GM21786 (cell line): ENCODE data around the gene XRCC2.
A peak's percentile ranks its signal among the peaks of the same experiment; 100 is the strongest.
"Not testable (repeated sequence)": the region's sequence is repeated elsewhere in the genome, so short reads cannot be mapped to it uniquely, and the experiment has no call there.

Experiments used
- ATAC-seq: cut with Tn5 transposase; IDR thresholded peaks from one replicate; pipeline ENCODE4 v1.9.1; 2021; ENCODE audit not compliant: unreplicated experiment

Gene XRCC2

DNA sequence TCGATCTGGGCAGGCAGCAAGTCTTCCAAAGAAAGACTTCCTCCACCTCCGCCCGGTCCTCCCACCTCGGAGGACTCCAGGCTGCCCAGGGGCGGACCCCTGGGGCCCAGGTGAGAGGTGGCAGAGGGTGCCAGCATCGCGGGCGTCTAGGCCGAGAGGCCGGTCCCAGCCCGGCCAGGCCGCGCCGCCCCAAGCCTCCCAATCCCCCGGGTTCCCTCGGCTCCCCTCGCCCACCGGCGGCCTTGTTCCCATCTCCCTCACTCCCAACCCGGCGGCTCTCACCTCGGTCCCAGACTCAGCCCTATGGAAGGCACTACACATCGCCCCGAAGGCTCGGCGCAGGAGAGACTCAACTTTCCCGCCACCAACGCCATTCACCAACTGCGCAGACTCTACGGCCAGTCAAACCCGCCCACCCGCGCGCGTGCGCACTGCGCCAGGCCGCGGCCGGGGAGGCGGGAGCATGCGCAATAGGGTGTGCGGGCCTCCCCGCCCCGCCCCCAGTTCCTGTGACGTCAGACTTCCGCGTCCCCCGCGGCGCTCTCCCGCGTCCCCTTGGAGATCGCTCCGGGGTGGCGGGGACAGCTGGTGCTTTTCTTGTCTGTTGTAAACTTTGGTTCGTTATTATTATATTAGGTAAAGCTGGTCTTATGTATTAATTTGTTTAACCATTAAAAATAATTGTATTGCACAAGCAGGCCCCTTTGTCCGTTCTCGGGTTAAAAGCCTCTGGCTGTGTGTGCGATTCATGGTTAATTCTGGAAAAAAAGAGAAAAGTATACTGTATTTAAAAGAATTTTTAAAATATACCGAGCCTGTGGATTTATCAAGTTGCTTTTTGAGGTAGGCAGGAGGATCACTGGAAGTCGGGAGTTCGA lies at the start of gene XRCC2:
Gene XRCC2, minus strand, starts transcription at position 383 of the 878 bp plus-strand sequence. Its CDS starts 62 bp downstream, at position 321.
- peak; percentile 90 for ATAC-seq

- ATAC-seq: no peak
These were observed 47.4 kb upstream of the XRCC2 start for GRCh38 chr7:152723364-152723763.

DNA sequence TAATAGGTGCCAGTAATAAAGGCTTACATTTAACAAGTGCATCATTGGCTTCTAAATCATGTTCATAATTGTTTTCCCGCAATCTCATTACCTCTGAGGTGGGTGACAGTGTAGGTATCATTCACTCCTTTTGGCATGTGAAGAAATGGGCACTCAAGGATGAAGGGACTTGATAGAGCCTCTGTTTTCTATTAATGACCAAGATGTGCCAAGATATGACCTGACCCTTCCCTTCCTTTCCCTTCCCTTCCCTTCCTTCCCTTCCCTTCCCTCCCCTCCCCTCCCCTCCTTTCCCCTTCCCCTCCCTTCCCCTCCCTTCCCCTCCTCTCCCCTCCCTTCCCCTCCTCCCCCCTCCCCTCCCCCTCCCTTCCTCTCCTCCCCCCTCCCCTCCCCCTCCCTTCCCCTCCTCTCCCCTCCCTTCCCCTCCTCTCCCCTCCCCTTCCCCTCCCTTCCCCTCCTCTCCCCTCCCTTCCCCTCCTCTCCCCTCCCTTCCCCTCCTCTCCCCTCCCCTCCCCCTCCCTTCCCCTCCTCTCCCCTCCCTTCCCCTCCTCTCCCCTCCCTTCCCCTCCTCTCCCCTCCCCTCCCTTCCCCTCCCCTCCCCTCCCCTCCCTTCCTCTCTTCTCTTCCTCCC lies 36.6 kb upstream of the XRCC2 start:
- ATAC-seq: not testable (repeated sequence)

- ATAC-seq: no peak
These were observed 35.6 kb upstream of the XRCC2 start for GRCh38 chr7:152711444-152711944.

GRCh38 chr7:152710153-152710442 lies 34.2 kb upstream of the XRCC2 start:
- ATAC-seq: no peak

GRCh38 chr7:152709287-152710152 lies 33.6 kb upstream of the XRCC2 start:
- no peak for ATAC-seq

DNA sequence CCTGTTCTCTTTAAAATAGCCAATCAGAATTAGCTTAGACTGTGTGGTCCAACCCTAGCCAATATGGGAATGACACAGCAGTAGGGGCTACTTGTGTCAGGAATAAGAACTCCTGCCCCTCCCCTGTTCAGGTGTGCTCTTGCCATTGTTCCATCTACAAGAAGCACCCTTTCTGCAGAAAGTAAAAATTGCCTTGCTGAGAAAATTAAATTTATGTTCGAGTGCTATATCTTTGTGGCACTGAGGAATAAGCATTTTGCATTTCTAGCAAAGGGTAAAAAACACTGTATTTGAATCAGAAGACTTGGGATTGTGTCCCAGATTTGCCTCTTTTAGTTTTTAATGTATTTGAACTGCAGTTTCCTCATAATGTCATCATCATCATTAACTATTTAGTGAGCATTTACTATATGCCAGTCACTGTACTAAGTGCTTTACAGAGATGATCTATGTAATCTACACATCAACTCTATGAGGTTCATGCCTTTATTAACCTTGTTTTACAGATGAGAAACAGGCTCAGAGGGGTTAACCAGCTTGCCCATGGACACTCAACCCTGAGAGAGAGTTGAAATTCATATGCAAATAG lies 28.9 kb upstream of the XRCC2 start:
- ATAC-seq: no peak

DNA sequence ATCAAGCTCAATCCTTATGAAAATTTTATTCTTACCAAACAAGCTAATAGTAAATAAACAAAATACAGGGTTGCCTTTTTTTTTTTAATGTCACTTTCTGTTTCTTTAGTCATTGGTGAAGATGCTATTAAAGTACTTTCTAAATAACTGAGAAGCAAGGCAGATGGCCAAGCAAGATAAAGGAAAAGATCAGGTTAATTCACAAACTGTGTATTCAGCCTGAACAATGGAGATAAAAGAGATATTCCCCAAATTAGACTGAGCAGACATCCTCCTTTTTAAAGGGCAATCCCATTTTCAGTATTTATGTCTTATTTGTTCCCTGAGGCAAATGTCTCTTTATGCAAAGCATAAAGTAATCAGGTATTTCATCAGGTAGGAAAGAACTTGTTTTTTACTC lies 23.1 kb upstream of the XRCC2 start:
- ATAC-seq: no peak

GRCh38 chr7:152697268-152697974 lies 21.5 kb upstream of the XRCC2 start:
- not testable (repeated sequence) for ATAC-seq

DNA sequence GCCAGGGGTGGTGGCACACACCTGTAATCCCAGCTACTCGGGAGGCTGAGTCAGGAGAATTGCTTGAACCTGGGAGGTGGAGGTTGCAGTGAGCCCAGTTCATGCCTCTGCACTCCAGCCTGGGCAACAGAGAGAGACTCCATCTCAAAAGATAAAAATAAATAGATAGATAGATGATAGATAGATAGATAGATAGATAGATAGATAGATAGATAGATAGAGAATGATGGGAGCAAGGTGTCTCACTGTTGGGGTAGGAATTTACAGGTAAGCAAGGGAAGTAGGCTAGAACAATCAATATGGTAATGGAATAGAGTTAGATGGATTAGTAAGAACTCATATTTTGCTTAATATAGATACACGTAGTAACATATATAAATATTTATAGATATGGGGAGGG lies 16.3 kb upstream of the XRCC2 start:
- ATAC-seq: not testable (repeated sequence)

GRCh38 chr7:152683297-152683696 lies 7.4 kb upstream of the XRCC2 start:
- ATAC-seq: no peak

GRCh38 chr7:152677808-152678670 lies 2.1 kb upstream of the XRCC2 start:
- no peak for ATAC-seq

- ATAC-seq: no peak
These were observed 832 bp downstream of the XRCC2 start for GRCh38 chr7:152674860-152675758.

- no peak for ATAC-seq
These were observed 2.0 kb downstream of the XRCC2 start for GRCh38 chr7:152673897-152674296.

DNA sequence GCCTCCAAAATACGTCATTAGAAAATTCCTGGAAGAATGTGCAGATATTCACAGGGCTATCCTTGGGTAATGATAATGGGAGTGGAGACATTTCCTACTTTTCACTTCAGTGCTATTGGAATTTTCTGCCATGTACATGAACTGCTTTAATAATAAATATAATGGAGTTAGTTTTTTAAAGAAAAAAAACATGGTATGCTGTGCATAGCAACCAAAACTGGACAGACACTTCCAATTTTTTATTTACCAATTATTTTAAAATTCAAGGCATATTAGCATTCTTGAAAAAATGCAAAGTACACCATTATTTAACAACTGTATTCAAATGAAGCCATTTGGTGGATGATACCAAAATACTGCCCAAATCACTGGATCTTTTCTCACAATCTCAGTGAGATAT lies 3.3 kb downstream of the XRCC2 start:
- ATAC-seq: no peak

- ATAC-seq: no peak
These were observed 6.2 kb downstream of the XRCC2 start for GRCh38 chr7:152669758-152670157.

DNA sequence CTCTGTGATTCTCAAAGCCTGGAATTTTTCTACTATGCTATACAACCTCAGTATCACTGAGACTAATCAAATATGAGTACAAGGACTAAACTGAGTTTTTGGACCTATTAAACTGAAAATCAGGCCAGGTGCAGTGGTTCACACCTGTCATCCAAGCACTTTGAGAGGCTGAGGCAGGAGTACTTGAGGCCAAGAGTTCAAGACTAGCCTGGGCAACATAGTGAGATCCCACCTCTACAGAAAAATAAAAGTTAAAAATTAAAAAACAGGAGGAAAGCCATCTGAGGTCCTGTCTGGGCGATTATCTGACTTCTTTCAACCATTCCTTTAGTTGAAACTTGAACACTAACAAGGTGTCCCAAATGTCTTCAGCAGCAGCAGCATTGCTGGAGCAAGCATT lies 7.0 kb downstream of the XRCC2 start:
- ATAC-seq: no peak

DNA sequence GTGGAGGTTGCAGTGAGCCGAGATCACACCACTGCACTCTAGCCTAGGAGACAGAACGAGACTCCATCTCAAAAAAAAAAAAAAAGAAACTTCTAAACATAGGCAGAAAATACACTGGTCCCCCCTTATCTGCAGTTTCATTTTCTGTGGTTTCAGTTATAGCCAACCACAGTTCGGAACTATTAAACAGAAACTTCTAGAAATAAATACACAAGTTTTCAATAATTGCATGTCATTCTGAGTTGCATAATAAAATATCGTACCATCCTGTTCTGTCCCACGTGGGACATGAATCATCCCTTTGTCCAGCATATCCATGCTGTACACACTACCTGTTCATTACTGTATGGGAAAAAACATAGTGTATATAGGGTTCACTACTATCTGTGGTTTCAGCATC lies 8.0 kb downstream of the XRCC2 start:
- ATAC-seq: peak; percentile 69
